Measurements from ENCODE around the gene MYO5C.

The MYO5C gene

GRCh38 chr15:52196891-52197290, 98.7 kb downstream of the MYO5C start:
- H3K27me3 ChIP-seq (ENCODE audit: low read depth, low read length): no peaks in the 10 kb centered on the region
- no peaks in the 10 kb centered on the region for H3K9me3 ChIP-seq (ENCODE audit: control insufficient read depth in 1 of 2, low read length in 2 of 2)
- no peak overlapping the region for H3K4me3 ChIP-seq (ENCODE audit: low read depth in 1 of 2, low read length in 2 of 2)
- no peak overlapping the region for H3K27ac ChIP-seq (ENCODE audit: low read length)
- H3K4me1 ChIP-seq (ENCODE audit: control insufficient read depth in 1 of 2, insufficient read depth in 2 of 2, low read length in 2 of 2): no peaks in the 10 kb centered on the region
- H3K36me3 ChIP-seq (ENCODE audit: control insufficient read depth in 1 of 2, insufficient read depth in 2 of 2, low read length in 2 of 2): no peaks in the 10 kb centered on the region

- no peak overlapping the region for H3K4me3 ChIP-seq (ENCODE audit: low read depth in 1 of 2, low read length in 2 of 2)
- no peaks in the 10 kb centered on the region for H3K4me1 ChIP-seq (ENCODE audit: control insufficient read depth in 1 of 2, insufficient read depth in 2 of 2, low read length in 2 of 2)
- H3K36me3 ChIP-seq (ENCODE audit: control insufficient read depth in 1 of 2, insufficient read depth in 2 of 2, low read length in 2 of 2): no peaks in the 10 kb centered on the region
- no peaks in the 10 kb centered on the region for H3K27me3 ChIP-seq (ENCODE audit: low read depth, low read length)
- H3K27ac ChIP-seq (ENCODE audit: low read length): no peak overlapping the region
- no peaks in the 10 kb centered on the region for H3K9me3 ChIP-seq (ENCODE audit: control insufficient read depth in 1 of 2, low read length in 2 of 2)
Measured at GRCh38 chr15:52193791-52194190, 101.8 kb downstream of the MYO5C start.

GRCh38 chr15:52193321-52193720, 102.3 kb downstream of the MYO5C start:
- no peaks in the 10 kb centered on the region for H3K27me3 ChIP-seq (ENCODE audit: low read depth, low read length)
- H3K27ac ChIP-seq (ENCODE audit: low read length): no peak overlapping the region
- no peaks in the 10 kb centered on the region for H3K36me3 ChIP-seq (ENCODE audit: control insufficient read depth in 1 of 2, insufficient read depth in 2 of 2, low read length in 2 of 2)
- no peaks in the 10 kb centered on the region for H3K4me1 ChIP-seq (ENCODE audit: control insufficient read depth in 1 of 2, insufficient read depth in 2 of 2, low read length in 2 of 2)
- no peak overlapping the region for H3K4me3 ChIP-seq (ENCODE audit: low read depth in 1 of 2, low read length in 2 of 2)
- H3K9me3 ChIP-seq (ENCODE audit: control insufficient read depth in 1 of 2, low read length in 2 of 2): no peaks in the 10 kb centered on the region

GRCh38 chr15:52191207-52191606, 104.4 kb downstream of the MYO5C start, which contains the start of gene GNB5:
GNB5 (minus strand) TSS chr15:52191392; CDS start chr15:52184676, 6,716 bp downstream.
- no peaks in the 10 kb centered on the region for H3K27me3 ChIP-seq (ENCODE audit: low read depth, low read length)
- H3K4me3 ChIP-seq (ENCODE audit: low read depth in 1 of 2, low read length in 2 of 2): no peak within 1 kb of the TSS
- no peak within 1 kb of the TSS for H3K27ac ChIP-seq (ENCODE audit: low read length)
- no peaks in the 10 kb centered on the region for H3K4me1 ChIP-seq (ENCODE audit: control insufficient read depth in 1 of 2, insufficient read depth in 2 of 2, low read length in 2 of 2)
- no peaks in the 10 kb centered on the region for H3K9me3 ChIP-seq (ENCODE audit: control insufficient read depth in 1 of 2, low read length in 2 of 2)
- no peaks in the 10 kb centered on the region for H3K36me3 ChIP-seq (ENCODE audit: control insufficient read depth in 1 of 2, insufficient read depth in 2 of 2, low read length in 2 of 2)

GRCh38 chr15:52186651-52187486, 108.7 kb downstream of the MYO5C start:
- H3K27ac ChIP-seq (ENCODE audit: low read length): no peak overlapping the region

GRCh38 chr15:52185151-52185561, 110.4 kb downstream of the MYO5C start:
- Histone ChIP-seq H3K27me3 (ENCODE audit: low read depth, low read length) (no peaks in the 10 kb centered on the region), H3K36me3 (ENCODE audit: control insufficient read depth in 1 of 2, insufficient read depth in 2 of 2, low read length in 2 of 2) (no peaks in the 10 kb centered on the region), H3K4me1 (ENCODE audit: control insufficient read depth in 1 of 2, insufficient read depth in 2 of 2, low read length in 2 of 2) (peaks cover 0 to 4% of the 10 kb centered on the region in 2 donors), H3K9me3 (ENCODE audit: control insufficient read depth in 1 of 2, low read length in 2 of 2) (no peaks in the 10 kb centered on the region), H3K4me3 (ENCODE audit: low read depth in 1 of 2, low read length in 2 of 2) (no peak overlapping the region), H3K27ac (ENCODE audit: low read length) (no peak overlapping the region)

More at GRCh38 chr15:52186651-52187486, 108.7 kb downstream of the MYO5C start:
- no peaks in the 10 kb centered on the region for H3K4me1 ChIP-seq (ENCODE audit: control insufficient read depth in 1 of 2, insufficient read depth in 2 of 2, low read length in 2 of 2)
- H3K27me3 ChIP-seq (ENCODE audit: low read depth, low read length): no peaks in the 10 kb centered on the region
- H3K4me3 ChIP-seq (ENCODE audit: low read depth in 1 of 2, low read length in 2 of 2): no peak overlapping the region
- H3K36me3 ChIP-seq (ENCODE audit: control insufficient read depth in 1 of 2, insufficient read depth in 2 of 2, low read length in 2 of 2): no peaks in the 10 kb centered on the region
- no peaks in the 10 kb centered on the region for H3K9me3 ChIP-seq (ENCODE audit: control insufficient read depth in 1 of 2, low read length in 2 of 2)

GRCh38 chr15:52184721-52185120, 110.9 kb downstream of the MYO5C start:
- Histone ChIP-seq H3K4me3 (ENCODE audit: low read depth in 1 of 2, low read length in 2 of 2) (no peak overlapping the region), H3K9me3 (ENCODE audit: control insufficient read depth in 1 of 2, low read length in 2 of 2) (no peaks in the 10 kb centered on the region), H3K4me1 (ENCODE audit: control insufficient read depth in 1 of 2, insufficient read depth in 2 of 2, low read length in 2 of 2) (peaks cover 0 to 4% of the 10 kb centered on the region in 2 donors), H3K27me3 (ENCODE audit: low read depth, low read length) (no peaks in the 10 kb centered on the region), H3K27ac (ENCODE audit: low read length) (no peak overlapping the region), H3K36me3 (ENCODE audit: control insufficient read depth in 1 of 2, insufficient read depth in 2 of 2, low read length in 2 of 2) (no peaks in the 10 kb centered on the region)

- H3K9me3 ChIP-seq (ENCODE audit: control insufficient read depth in 1 of 2, low read length in 2 of 2): no peaks in the 10 kb centered on the region
- peaks cover 4 to 7% of the 10 kb centered on the region in 2 donors for H3K4me1 ChIP-seq (ENCODE audit: control insufficient read depth in 1 of 2, insufficient read depth in 2 of 2, low read length in 2 of 2)
- no peaks in the 10 kb centered on the region for H3K27me3 ChIP-seq (ENCODE audit: low read depth, low read length)
- H3K4me3 ChIP-seq (ENCODE audit: low read depth in 1 of 2, low read length in 2 of 2): no peak overlapping the region
- no peaks in the 10 kb centered on the region for H3K36me3 ChIP-seq (ENCODE audit: control insufficient read depth in 1 of 2, insufficient read depth in 2 of 2, low read length in 2 of 2)
- H3K27ac ChIP-seq (ENCODE audit: low read length): no peak overlapping the region
Measured at GRCh38 chr15:52183562-52184173, 111.9 kb downstream of the MYO5C start.

- no peaks in the 10 kb centered on the region for H3K36me3 ChIP-seq (ENCODE audit: control insufficient read depth in 1 of 2, insufficient read depth in 2 of 2, low read length in 2 of 2)
- peaks cover 7 to 9% of the 10 kb centered on the region in 2 donors for H3K4me1 ChIP-seq (ENCODE audit: control insufficient read depth in 1 of 2, insufficient read depth in 2 of 2, low read length in 2 of 2)
Measured at GRCh38 chr15:52181938-52182780, 113.4 kb downstream of the MYO5C start.

GRCh38 chr15:52180851-52181450, 114.7 kb downstream of the MYO5C start:
- Histone ChIP-seq H3K9me3 (ENCODE audit: control insufficient read depth in 1 of 2, low read length in 2 of 2) (no peaks in the 10 kb centered on the region), H3K4me3 (ENCODE audit: low read depth in 1 of 2, low read length in 2 of 2) (no peak overlapping the region), H3K27me3 (ENCODE audit: low read depth, low read length) (no peaks in the 10 kb centered on the region), H3K4me1 (ENCODE audit: control insufficient read depth in 1 of 2, insufficient read depth in 2 of 2, low read length in 2 of 2) (peaks cover 7 to 9% of the 10 kb centered on the region in 2 donors), H3K36me3 (ENCODE audit: control insufficient read depth in 1 of 2, insufficient read depth in 2 of 2, low read length in 2 of 2) (no peaks in the 10 kb centered on the region), H3K27ac (ENCODE audit: low read length) (no peak overlapping the region)

More at GRCh38 chr15:52181938-52182780, 113.4 kb downstream of the MYO5C start:
- Histone ChIP-seq H3K9me3 (ENCODE audit: control insufficient read depth in 1 of 2, low read length in 2 of 2) (no peaks in the 10 kb centered on the region), H3K27me3 (ENCODE audit: low read depth, low read length) (no peaks in the 10 kb centered on the region), H3K4me3 (ENCODE audit: low read depth in 1 of 2, low read length in 2 of 2) (no peak overlapping the region), H3K27ac (ENCODE audit: low read length) (no peak overlapping the region)

All from muscle layer of duodenum (tissue), 2 donors.